Middle frontal gyrus (tissue), 1 donor: ENCODE data around the gene TMEM53.

Experiments used
- DNase-seq: peaks from one replicate; pipeline ENCODE4 v3.0.0-alpha.2; 2015; ENCODE audit warnings: low spot score; ENCODE audit errors: extremely low spot score

Gene TMEM53

GRCh38 chr1:44630116-44630515 is 44.2 kb downstream of the TMEM53 start:
- no peak for DNase-seq

GRCh38 chr1:44628962-44629756 is 45.1 kb downstream of the TMEM53 start:
- no peak for DNase-seq

GRCh38 chr1:44625348-44625747 is 48.9 kb downstream of the TMEM53 start:
- no peak for DNase-seq

DNA sequence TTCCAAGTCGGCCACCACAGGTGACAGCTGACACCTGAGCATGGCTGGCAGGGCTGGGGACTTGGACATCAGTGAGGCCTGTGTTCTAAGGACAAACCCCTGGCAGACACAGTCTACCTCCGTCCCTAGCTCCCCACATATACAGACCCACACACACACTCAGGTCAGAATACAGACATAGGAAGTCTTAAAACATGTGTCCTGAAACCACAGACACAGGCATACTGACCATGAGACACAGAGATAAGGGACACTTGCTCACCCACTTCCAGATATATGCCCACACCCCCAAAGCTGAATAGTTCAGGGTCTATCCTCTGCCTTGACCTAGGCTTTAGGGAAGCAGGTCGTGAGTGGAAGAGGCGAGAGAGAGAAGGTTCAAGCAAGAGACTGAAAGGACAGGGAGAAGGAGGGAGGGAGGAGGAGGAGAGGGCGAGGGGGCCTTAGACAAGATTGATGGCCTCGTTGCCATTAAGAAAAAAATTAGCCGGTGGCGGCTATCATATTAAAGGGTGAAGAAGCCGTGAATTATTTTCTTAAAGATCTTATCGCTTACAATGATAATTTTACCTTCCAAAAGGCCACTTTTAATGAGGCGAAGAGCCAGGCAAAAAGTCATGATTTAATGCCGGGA is 49.9 kb downstream of the TMEM53 start:
- DNase-seq, result no peak

- no peak for DNase-seq
Measured at GRCh38 chr1:44621841-44622286, 52.4 kb downstream of the TMEM53 start.

DNA sequence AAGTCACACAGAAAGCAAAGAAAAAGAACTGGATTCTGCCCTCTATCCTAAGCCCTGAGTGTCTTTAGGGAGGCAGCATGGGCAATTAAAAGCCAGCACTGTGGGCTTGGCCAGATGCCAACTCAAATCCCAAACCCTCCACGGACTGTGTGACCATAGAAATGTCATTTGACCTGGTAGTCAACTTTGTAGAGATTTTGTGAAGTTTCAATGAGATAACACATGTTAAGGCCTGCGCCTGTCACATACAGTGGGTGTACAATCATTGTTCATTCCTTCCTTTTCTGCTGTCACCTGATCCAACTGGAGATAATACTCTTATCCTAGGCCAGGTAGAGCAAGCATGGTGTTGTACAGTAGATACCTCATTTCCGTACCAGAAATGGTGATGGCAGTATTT is 54.2 kb downstream of the TMEM53 start:
- no peak for DNase-seq

DNA sequence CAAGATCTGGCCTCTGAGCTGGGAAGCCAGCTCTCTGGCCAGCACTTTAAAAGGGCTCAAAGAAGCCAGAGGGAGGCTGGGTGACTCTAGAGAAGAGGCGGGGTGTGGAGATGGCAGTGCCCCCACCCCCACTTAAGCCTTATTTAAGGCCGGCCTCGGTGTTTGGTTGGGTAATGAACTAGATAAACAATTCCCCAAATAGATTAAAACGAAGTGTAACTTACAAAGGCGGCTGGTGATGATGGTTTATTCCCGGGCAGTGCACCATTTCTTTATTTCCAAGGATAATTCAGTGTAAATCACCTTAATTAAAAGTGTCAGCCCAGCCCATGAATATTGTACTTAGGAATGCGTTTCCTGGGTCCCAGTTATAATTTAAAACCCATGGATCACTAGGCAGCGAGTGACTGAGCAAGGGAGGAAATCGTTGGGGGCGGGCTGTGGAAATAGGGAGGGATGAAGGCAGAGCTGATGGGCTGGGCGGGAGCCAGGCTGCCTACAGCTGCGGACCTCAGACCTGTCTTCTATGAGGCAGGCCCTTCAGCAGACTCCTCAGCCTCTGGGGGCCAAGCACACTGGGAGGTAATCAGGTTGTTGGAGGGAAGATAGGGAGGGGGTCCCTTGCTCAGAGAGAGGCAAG is 54.9 kb downstream of the TMEM53 start:
- DNase-seq, result no peak

GRCh38 chr1:44617703-44618029 is 56.6 kb downstream of the TMEM53 start:
- no peak for DNase-seq

DNA sequence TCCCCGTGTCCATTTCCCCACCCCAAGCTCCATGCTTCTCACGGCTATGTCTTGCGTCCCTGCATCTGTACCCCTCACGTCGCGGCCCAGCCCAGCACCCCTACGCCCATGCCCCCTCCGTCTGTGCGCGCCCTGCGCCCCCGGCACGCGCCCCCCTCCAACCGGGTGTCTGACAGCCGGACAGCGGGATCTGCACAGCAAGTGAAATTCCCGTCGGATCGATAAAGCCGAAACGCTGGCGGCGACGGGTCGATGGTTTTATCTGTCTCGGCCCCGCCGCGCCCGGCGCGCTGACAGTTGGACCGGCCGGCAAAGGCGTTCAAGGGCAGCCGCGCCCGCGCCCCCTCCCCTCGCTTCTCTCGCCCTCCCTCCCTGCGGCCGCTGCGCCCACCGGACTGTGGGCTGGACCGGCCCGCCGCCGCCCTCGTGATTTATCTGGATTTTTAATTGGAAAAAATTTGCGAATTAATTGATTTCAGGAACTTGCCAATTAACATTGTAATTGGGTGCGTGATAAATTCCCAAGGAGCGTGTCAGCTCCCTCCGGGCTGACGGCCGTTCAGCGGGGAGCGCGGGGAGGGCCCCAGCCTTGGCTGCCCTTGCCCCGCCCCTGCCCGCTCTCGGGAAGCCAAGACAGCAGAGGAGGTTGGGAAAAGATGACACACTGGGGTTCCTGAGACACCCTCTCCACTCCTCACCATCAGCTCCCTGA is 57.1 kb downstream of the TMEM53 start:
- DNase-seq, result no peak

- DNase-seq, result no peak
Measured at GRCh38 chr1:44616284-44616990, 57.8 kb downstream of the TMEM53 start.

DNA sequence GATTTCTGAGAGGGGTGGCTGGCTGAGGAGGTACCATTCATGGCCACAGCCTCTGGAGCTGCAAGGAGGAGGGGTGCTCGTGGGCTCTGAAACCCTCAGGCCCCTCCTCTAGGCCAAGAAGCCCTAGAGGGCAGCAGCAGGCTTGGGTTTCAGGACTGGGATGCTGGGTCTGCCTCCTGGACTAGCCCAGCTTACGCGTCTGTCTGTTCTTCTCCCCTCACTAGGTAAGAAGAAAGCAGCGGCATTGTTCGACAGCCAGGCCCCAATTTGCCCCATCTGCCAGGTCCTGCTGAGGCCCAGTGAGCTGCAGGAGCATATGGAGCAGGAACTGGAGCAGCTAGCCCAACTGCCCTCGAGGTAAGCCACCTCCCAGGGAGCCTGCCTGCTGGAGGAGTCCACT is 60.3 kb downstream of the TMEM53 start:
- no peak for DNase-seq

GRCh38 chr1:44611866-44612265 is 62.4 kb downstream of the TMEM53 start:
- DNase-seq, result no peak

DNA sequence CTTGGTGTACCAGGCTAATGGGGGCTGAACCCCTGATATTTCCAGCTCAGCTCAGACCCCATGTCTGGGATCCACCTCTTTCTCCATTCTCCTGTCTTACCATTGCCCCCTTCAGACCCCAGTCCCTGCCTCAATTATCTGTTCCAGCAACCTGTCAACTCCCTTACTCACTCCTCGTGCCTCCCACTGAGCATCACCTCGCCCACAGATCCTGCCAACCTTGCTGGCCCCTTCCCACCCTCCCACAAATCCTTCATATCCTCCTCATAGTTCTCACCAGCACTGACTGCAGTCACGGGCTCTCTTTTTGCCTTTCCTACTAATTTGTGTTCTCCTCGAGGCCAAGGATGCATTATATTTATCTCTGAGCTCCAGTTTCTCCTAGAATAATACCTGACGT is 62.9 kb downstream of the TMEM53 start:
- no peak for DNase-seq

DNA sequence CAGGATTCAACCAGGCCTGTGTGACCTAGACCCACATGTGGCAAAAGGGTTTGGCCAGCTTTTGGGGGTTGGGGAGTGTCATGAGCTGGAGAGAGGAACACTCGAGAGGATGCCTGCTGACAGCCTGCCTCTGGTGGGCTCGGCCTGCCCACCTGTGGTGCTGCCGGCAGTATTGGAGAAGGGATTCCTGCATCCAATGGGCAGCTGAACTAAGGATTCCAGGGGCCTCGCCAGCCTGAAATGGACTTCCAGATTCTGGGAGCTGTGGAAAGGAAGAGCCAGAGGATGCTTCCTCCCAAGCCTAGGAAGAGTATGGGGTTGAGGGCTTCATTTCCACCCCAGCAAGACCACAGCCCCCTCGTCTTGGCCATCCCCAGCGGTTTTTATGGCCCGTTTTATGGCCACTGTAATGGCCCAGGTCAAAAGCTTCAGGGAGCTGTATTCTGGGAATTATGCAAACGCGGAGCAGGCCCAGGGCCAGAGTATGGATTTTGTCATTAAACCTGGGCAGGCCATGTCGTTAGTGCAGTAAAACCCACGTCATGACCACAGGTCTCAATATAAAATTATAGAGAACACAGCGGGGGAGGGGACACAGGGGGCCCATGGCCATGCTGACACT is 63.6 kb downstream of the TMEM53 start:
- no peak for DNase-seq

- DNase-seq, result no peak
Measured at GRCh38 chr1:44609768-44610526, 64.3 kb downstream of the TMEM53 start.

DNA sequence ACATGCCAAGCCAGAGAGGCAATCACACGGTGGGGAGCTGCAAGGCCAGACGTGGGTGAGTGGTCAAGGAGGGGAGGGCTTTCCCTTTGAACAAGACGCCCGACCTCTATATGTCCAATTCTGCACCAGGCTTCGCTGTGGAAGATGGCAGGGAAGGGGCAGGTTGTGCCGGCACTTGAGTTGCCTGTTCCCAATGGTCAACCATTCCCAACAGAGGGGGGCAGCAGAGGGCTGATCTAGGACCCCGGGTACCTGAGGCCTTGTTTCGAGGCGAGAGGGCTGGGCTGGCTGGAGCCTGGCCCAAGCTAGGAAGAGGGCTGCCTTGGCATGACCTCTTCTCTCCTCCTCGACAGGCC is 64.9 kb downstream of the TMEM53 start:
- no peak for DNase-seq

DNA sequence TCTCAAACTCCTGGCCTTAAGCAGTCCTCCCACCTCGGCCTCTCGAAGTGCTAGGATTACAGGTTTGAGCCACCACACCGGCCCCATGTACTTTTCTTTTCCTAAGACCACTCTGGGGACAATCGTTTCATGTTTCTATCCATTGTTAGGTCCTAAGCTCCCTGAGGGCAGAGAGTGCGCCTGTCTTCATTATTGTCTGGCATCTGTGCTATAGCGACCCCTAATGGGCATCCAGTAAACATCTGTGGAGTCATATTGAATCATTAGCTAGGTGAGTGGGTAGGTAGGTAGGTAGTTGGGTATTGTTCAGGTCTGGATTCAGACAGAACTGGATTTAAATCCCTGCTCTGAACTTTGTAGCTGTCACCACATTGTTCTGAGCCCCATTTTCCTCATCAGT is 66.1 kb downstream of the TMEM53 start:
- no peak for DNase-seq

- DNase-seq, result no peak
Measured at GRCh38 chr1:44606701-44607281, 67.5 kb downstream of the TMEM53 start.

- DNase-seq, result no peak
Measured at GRCh38 chr1:44605914-44606615, 68.2 kb downstream of the TMEM53 start.
